HG03575 (cell line): ENCODE data around the gene GORASP2.
"Not testable (repeated sequence)": the region's sequence is repeated elsewhere in the genome, so short reads cannot be mapped to it uniquely, and the experiment has no call there.

Source experiments
- ATAC-seq: cut with Tn5 transposase; IDR thresholded peaks from one replicate; pipeline ENCODE4 v1.9.1; 2021; ENCODE audit not compliant: unreplicated experiment, insufficient number of reproducible peaks, low FRiP score; ENCODE audit errors: extremely low read depth

The GORASP2 gene

DNA sequence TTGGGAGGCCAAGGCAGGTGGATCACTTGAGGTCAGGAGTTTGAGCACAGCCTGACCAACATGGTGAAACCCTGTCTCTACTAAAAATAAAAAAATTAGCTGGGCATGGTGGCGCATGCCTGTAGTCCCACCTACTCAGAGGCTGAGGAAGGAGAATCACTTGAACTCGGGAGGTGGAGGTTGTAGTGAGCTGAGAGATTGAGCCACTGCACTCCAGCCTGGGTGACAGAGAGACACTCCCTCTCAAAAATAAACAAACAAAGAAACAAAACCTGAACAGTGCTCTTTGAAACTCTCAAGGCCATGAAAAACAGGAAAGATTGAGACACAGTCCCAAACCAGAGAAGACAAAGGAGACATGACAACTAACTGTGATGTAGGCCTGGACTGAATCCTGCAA, 7.2 kb upstream of the GORASP2 start:
- ATAC-seq, result not testable (repeated sequence)

DNA sequence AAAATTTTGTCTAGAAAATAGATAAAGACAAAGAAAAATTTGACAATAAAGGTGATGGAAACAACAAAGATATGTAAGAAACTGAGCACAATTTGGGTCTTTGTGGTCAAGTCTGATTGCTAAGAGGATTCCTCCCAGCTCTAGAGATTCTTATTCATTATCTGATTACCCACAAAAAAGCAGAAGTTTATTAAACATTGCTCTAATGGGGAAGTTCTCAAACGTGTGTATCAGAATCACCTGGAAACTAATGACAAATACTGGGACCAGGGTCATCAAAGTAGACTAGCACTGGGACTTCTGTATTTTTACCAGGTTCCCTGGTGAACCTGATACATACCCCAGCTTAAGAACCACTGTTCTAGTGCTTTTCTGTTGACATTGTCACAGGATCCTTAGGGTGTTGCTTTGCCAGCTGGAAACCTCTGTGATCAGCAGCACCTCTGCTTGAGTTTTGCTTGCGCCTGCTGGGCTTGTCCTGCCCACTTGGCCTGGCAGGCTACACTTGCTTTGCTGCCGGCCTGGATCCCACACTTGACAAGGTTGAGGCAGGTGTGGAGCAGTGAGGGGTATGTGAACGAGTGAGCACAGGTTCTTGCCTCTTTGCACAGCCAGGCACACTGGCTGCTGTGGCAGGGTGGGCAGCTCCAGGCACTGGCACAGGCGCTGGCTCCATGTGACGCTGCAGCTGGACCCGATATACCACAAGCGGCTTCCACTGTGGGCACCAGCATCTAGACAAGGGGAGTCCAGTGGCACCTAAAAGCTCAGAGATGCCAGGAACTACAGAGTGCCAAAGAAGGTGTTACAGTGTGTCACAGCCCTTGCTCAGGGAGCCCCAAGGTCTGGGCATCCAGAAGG, 6.2 kb upstream of the GORASP2 start:
- no peak for ATAC-seq

GRCh38 chr2:170923799-170924198, 5.3 kb upstream of the GORASP2 start:
- no peak for ATAC-seq

DNA sequence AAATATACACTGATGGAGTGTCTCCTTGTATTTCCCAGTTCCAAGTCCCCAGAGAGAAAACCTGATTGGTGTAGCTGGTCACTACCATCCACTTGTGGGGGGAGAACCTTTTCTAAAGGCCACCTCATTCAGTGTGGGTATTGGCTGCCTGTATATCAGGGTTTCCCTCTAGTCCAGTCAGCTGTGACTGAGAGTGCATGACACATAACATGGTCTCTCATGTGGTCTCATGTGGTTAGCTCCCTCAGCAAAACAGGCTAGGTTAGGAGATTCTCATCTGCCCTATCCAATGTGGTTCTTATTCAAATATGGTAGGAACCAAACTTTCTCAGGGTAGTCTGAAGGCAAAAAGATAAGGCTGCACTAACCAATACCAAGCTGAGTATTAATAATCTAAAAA, 4.1 kb upstream of the GORASP2 start:
- no peak for ATAC-seq

GRCh38 chr2:170925923-170926322, 3.1 kb upstream of the GORASP2 start:
- ATAC-seq, result no peak

DNA sequence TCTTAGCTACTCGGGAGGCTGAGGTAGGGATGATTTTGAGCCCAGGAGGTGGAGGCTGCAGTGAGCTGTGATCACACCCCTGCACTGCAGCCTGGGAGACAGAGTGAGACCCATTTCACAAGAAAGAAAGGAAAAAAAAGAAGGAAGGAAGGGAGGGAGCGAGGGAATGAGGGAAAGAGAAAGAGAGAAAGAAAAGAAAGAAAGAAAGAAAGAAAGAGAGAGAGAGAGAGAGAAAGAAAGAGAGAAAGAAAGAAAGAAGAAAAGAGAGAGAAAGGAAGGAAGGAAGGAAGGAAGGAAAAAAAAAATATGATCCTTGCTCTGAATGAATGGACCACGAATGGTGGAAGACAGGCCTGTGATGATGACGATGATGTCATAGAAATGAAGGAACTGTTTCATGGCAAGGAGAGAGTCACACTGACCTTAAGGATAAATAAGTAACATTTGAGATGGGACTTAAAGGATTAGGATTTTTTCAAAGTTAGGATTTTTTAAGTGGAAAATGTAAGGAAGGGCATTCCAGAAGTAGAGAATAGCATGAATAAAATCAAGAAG, 2.2 kb upstream of the GORASP2 start:
- ATAC-seq, result no peak

GRCh38 chr2:170928036-170928823, 823 bp upstream of the GORASP2 start:
- ATAC-seq, result no peak

- ATAC-seq, result no peak
Measured at GRCh38 chr2:170929686-170930050, 615 bp downstream of the GORASP2 start.

GRCh38 chr2:170930131-170930990, 1.3 kb downstream of the GORASP2 start:
- ATAC-seq, result no peak

DNA sequence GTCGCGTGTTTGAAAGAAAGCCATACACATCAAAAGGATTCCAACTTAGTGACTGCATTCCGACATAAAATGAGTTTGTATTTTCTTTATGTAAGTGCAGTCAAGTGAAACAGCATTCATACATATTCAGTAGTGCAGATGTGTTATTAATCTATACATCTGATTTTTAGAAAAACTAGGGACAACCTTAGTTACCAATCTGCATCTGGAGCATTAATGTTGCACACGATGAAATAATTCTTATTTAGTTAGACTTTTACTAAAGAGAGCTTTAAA, 1.9 kb downstream of the GORASP2 start:
- ATAC-seq, result no peak

DNA sequence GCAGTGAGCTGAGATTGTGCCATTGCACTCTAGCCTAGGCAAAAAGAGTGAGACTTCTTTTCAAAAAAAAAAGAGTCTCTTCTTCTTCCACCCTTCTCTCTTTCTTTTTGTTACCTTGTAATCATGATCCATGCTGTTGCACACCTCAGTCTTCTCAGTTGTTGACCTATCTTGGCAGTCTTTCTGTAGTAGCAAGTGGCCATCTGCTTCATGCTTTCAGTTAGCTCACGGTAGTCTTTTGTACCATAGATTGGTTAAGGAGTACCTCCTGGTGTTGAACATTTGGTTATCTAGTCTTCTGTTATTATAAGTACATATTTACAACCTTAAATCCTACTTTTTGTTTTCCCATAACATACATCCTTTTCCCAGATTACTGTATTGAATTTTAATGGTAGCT, 3.1 kb downstream of the GORASP2 start:
- no peak for ATAC-seq

- ATAC-seq, result no peak
Measured at GRCh38 chr2:170932948-170933347, 3.9 kb downstream of the GORASP2 start.

DNA sequence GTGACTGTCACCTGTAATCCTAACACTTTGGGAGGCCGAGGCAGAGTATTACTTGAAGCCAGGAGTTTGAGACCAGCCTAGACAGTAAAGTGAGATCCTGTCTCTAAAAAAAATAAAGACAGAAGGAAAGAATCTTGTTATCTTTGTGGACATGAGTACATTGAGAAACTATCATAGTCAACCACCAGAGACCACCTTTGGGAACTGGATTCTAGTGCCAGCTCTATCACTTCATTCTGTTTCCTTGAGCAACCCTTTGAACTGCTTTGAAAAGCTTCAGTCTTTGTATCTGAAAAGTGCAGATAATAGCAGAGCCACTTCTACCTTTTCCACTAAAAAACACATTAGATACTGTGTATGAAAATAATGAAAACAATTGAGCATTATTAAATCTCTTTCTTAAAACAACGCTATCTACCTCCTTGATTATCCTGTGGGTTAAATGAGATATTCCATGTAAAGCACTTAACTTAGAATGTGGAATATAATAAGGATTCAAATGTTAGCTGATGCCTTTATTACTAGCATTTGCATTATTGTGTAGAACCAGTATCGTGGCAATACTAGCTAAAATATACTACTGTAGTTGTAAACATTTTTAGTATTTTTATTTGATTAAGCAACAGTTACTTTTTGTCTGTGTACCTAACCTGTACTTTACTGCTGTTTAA, 8.8 kb downstream of the GORASP2 start:
- ATAC-seq, result no peak

GRCh38 chr2:170940066-170940465, 11.0 kb downstream of the GORASP2 start:
- ATAC-seq, result no peak

GRCh38 chr2:170942615-170943014, 13.6 kb downstream of the GORASP2 start:
- ATAC-seq, result no peak

GRCh38 chr2:170943041-170943440, 14.0 kb downstream of the GORASP2 start:
- no peak for ATAC-seq

DNA sequence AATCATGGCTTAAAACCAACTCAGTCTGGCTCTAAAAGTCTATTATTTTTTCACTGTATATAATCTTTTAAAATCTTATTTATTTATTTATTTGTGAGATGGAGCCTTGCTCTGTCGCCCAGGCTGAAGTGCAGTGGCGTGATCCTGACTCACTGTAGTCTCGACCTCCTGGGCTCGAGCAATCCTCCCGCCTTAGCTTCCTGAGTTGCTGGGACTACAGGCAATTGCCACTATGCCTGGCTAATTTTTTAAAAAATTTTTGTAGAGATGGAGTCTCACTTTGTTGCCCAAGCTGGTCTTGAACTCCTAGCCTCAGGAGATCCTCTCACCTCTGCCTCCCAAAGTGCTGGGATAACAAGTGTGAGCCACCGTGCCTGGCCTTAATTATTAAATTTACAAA, 14.5 kb downstream of the GORASP2 start:
- no peak for ATAC-seq

DNA sequence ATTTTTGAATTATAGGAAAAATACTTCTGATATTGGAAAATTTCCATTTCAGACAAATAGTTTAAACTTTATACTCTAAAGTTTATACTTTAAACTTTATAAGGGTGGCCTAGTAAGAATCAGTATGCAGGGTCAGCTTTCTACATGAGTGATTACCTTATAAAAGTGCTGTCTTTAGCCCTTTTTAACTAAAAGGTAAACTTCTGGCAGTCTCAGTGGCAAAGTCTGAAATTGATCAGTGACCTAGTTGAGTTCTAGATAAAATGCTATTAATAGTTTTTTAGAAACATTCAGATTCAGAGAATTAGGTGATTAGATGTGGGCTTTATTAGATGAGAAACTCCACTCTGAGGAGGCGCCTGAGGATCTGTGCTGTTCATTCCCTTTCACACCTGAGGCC, 15.5 kb downstream of the GORASP2 start:
- no peak for ATAC-seq

- no peak for ATAC-seq
Measured at GRCh38 chr2:170949415-170949814, 20.4 kb downstream of the GORASP2 start.
